Neuronal stem cell (in vitro differentiated cells): ENCODE data around the gene GNL3.

Source experiments
- DNase-seq: peaks from one replicate; pipeline ENCODE4 v3.0.0-alpha.2; 2013; ENCODE audit warnings: low spot score
- H2AFZ ChIP-seq: one replicate; pipeline ENCODE4 v1.6.1; 2013; ENCODE audit warnings: mild to moderate bottlenecking, low read length, inconsistent platforms
- H2AK5ac ChIP-seq: 2 replicates; pipeline ENCODE4 v1.6.1; 2013; ENCODE audit warnings: low read depth, mild to moderate bottlenecking, inconsistent platforms, low read length, moderate library complexity, mixed read lengths
- H2BK120ac ChIP-seq: 2 replicates; pipeline ENCODE4 v1.6.1; 2013; ENCODE audit warnings: low read depth, mild to moderate bottlenecking, inconsistent platforms, low read length, moderate library complexity, mixed read lengths
- H2BK12ac ChIP-seq: one replicate; pipeline ENCODE4 v1.6.1; 2013; ENCODE audit warnings: low read length, inconsistent platforms
- H2BK15ac ChIP-seq: 2 replicates; pipeline ENCODE4 v1.6.1; 2013; ENCODE audit warnings: mild to moderate bottlenecking, low read length, inconsistent platforms, mixed read lengths
- H2BK5ac ChIP-seq: one replicate; pipeline ENCODE4 v1.6.1; 2013; ENCODE audit warnings: inconsistent platforms, mild to moderate bottlenecking, low read length, moderate library complexity
- H3K14ac ChIP-seq: one replicate; pipeline ENCODE4 v1.6.1; 2013; ENCODE audit warnings: low read length, inconsistent platforms
- H3K18ac ChIP-seq: 2 replicates; pipeline ENCODE4 v1.6.1; 2013; ENCODE audit warnings: low read length, inconsistent platforms
- H3K23ac ChIP-seq: 2 replicates; pipeline ENCODE4 v1.6.1; 2013; ENCODE audit warnings: low read depth, mild to moderate bottlenecking, mixed read lengths, low read length, inconsistent platforms; ENCODE audit not compliant: poor library complexity
- H3K27ac ChIP-seq: replicated peaks from 3 replicates; pipeline ENCODE4 v1.5.1; 2013; ENCODE audit warnings: low read length, inconsistent platforms
- H3K27me3 ChIP-seq, 3 experiments: 2 replicates each; pipeline ENCODE4 v1.6.1; 2013; ENCODE audit warnings: low read length in 3 of 3, mild to moderate bottlenecking in 2 of 3, inconsistent platforms in 1 of 3, low read depth in 1 of 3, mixed read lengths in 1 of 3, moderate library complexity in 1 of 3; ENCODE audit not compliant: control insufficient read depth in 3 of 3, insufficient read depth in 3 of 3
- H3K36me3 ChIP-seq, 2 donors: replicated peaks in 1 of 2; 2 replicates each; pipeline ENCODE4 v1.6.1; 2013; ENCODE audit warnings: low read length in 2 of 2; ENCODE audit not compliant: control insufficient read depth in 2 of 2, insufficient read depth in 2 of 2
- H3K4ac ChIP-seq: 2 replicates; pipeline ENCODE4 v1.6.1; 2013; ENCODE audit warnings: inconsistent platforms, mild to moderate bottlenecking, low read length, moderate library complexity
- H3K4me1 ChIP-seq, 2 donors: 1 replicate in 1 of 2; 2 replicates in 1 of 2; pipeline ENCODE4 v1.6.1; 2013; ENCODE audit warnings: low read length in 2 of 2, low read depth in 1 of 2; ENCODE audit not compliant: control insufficient read depth in 2 of 2, insufficient read depth in 1 of 2
- H3K4me2 ChIP-seq: one replicate; pipeline ENCODE4 v1.6.1; 2013; ENCODE audit warnings: mild to moderate bottlenecking, low read length, inconsistent platforms; ENCODE audit not compliant: insufficient read depth, poor library complexity, severe bottlenecking
- H3K4me3 ChIP-seq, 2 donors: 2 replicates each; pipeline ENCODE4 v1.5.1; 2013; ENCODE audit warnings: low read length in 2 of 2, mild to moderate bottlenecking in 2 of 2, inconsistent platforms in 1 of 2, moderate library complexity in 1 of 2
- H3K79me1 ChIP-seq: one replicate; pipeline ENCODE4 v1.6.1; 2013; ENCODE audit warnings: low read depth, mild to moderate bottlenecking, inconsistent platforms, low read length, moderate library complexity
- H3K9ac ChIP-seq: one replicate; pipeline ENCODE4 v1.6.1; 2013; ENCODE audit warnings: mild to moderate bottlenecking, low read depth, low read length, inconsistent platforms; ENCODE audit not compliant: poor library complexity
- H3K9me3 ChIP-seq, 2 donors: replicated peaks in 1 of 2; 2 replicates each; pipeline versions ENCODE3 to v1.6.1; 2013; ENCODE audit warnings: low read length in 2 of 2, mild to moderate bottlenecking in 2 of 2, inconsistent platforms in 1 of 2, low read depth in 1 of 2, mixed read lengths in 1 of 2, moderate library complexity in 1 of 2; ENCODE audit not compliant: control insufficient read depth in 2 of 2, insufficient read depth in 1 of 2
- H4K8ac ChIP-seq: one replicate; pipeline ENCODE4 v1.6.1; 2013; ENCODE audit warnings: low read depth, mild to moderate bottlenecking, inconsistent platforms, low read length, moderate library complexity
- H4K91ac ChIP-seq: one replicate; pipeline ENCODE4 v1.6.1; 2013; ENCODE audit warnings: low read length, low read depth, mild to moderate bottlenecking, inconsistent platforms; ENCODE audit not compliant: poor library complexity
- WGBS, 2 donors: extraction: QIAGEN DNeasy Blood & Tissue Kit; methylation state at CpG; one replicate each; pipeline ENCODE4 v1.1.7; 2013; ENCODE audit warnings: missing lambda C conversion rate in 2 of 2, mixed read lengths in 1 of 2; ENCODE audit not compliant: insufficient read length in 2 of 2, insufficient replicate concordance in 1 of 2; ENCODE audit errors: extremely low coverage in 2 of 2; 5-methylcytosine and 5-hydroxymethylcytosine counted together

Gene GNL3

GRCh38 chr3:52693071-52693470 is 7.2 kb downstream of the GNL3 start:
- no peak overlapping the region for H2AFZ ChIP-seq
- H3K18ac ChIP-seq, result no peak overlapping the region
- H3K4ac ChIP-seq, result no peak overlapping the region
- no peak overlapping the region for H3K9ac ChIP-seq
- H3K9me3 ChIP-seq, result no peaks in the 10 kb centered on the region
- no peak overlapping the region for H2AK5ac ChIP-seq
- no peak overlapping the region for H2BK120ac ChIP-seq
- no peak overlapping the region for H3K4me3 ChIP-seq
- peaks cover 55 to 98% of the 10 kb centered on the region in 2 donors for H3K36me3 ChIP-seq
- H3K4me1 ChIP-seq, result no peaks in the 10 kb centered on the region
- H3K27me3 ChIP-seq, result no peaks in the 10 kb centered on the region
- H2BK5ac ChIP-seq, result no peak overlapping the region
- no peak for DNase-seq
- no peak overlapping the region for H4K8ac ChIP-seq
- H3K4me2 ChIP-seq, result no peak overlapping the region
- H3K27ac ChIP-seq, result no peak overlapping the region
- H3K14ac ChIP-seq, result no peak overlapping the region
- H2BK15ac ChIP-seq, result no peak overlapping the region
- no peak overlapping the region for H2BK12ac ChIP-seq
- H3K23ac ChIP-seq, result no peak overlapping the region
- no peak overlapping the region for H4K91ac ChIP-seq
- no peaks in the 10 kb centered on the region for H3K79me1 ChIP-seq

DNA sequence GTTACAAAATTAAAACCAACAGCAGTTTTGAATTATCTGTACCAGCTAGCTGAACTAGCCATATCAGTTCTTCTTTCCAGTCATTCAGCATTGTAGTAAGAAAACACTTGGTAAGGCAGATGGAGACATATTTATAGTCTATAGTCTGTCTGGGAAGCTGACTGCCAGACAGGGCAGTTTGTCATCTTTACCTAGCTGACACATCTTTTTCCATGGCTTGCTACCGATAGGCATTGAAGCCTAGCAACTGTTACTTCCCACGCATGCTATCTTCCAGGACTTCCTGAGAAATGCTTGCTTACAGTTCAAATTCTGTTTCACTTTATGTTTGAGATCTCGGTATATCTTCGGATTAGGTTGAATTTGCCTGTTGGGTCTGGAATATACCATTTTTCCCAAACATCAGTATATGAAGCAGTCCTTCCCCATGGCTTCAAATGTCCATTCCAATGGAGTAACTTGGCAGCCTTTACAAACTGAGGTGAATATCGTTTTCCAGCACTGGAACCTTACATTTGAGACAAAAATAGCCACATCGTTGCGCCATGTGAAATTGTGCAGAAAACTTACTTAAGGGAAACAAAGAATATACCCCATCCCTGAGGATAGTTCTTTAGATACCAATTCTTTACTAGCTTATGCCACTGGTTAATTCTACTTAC is 8.8 kb downstream of the GNL3 start:
- Histone ChIP-seq H3K36me3 (peaks cover 43 to 95% of the 10 kb centered on the region in 2 donors), H3K27ac (no peak overlapping the region), H3K4ac (no peak overlapping the region), H2AFZ (no peak overlapping the region), H3K9ac (no peak overlapping the region), H3K14ac (no peak overlapping the region), H2BK12ac (no peak overlapping the region), H4K91ac (no peak overlapping the region), H3K23ac (no peak overlapping the region), H3K79me1 (no peaks in the 10 kb centered on the region), H4K8ac (no peak overlapping the region), H3K27me3 (no peaks in the 10 kb centered on the region), H2BK5ac (no peak overlapping the region), H3K4me1 (no peaks in the 10 kb centered on the region), H3K4me3 (no peak overlapping the region), H2BK120ac (no peak overlapping the region), H3K18ac (no peak overlapping the region), H2AK5ac (no peak overlapping the region), H3K9me3 (no peaks in the 10 kb centered on the region), H3K4me2 (no peak overlapping the region), H2BK15ac (no peak overlapping the region)
- WGBS, 2 donors, result no CpG with 5 or more reads among the region's 7 CpGs
- no peak for DNase-seq

DNA sequence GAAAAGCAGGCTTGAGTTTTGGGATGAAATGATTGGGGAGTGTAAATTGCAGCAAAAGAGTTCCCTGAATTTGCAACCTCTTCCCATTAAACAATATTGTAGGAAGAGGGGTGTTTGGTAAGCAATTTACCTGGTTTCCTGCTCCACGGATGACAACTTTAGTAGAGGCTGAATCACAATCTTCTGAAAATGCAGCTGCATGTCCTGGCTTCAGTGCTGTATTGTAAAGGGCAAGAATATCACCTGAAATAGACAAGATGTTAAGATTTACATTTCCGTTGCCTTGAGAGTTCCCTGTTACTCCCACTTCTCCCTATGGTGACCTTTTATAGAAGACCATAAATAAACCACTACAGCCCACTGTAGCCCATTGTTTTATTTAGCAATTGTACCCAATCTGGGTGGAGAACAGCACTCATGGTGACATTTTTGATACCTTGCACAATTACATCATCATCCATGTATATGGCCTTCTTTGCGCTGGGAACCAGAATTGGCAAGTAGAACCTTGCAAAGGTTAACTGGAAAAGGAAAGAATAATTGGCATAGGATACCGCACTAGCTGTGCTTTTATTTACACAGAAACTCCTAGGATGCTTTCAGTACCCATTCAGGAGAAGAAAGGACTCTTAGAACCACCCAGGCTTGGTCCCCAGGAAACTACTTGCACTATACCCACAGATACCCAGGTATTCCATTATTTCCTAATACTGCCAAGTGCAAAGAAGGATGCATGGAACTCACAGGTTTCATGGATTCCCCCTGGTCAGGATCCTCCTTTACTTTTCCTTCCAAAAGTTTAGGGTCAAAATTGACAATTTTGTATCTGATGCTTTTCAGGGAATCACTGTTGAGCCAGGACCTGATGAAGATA is 10.2 kb downstream of the GNL3 start:
- no peak overlapping the region for H2AK5ac ChIP-seq
- no peak overlapping the region for H3K4me2 ChIP-seq
- no peaks in the 10 kb centered on the region for H3K4me1 ChIP-seq
- H3K36me3 ChIP-seq, result peaks cover 34 to 89% of the 10 kb centered on the region in 2 donors
- H3K27ac ChIP-seq, result no peak overlapping the region
- H4K91ac ChIP-seq, result no peak overlapping the region
- H3K4me3 ChIP-seq, result no peak overlapping the region
- no peak overlapping the region for H2AFZ ChIP-seq
- H3K4ac ChIP-seq, result no peak overlapping the region
- H2BK120ac ChIP-seq, result no peak overlapping the region
- H4K8ac ChIP-seq, result no peak overlapping the region
- no peak overlapping the region for H3K23ac ChIP-seq
- H2BK5ac ChIP-seq, result no peak overlapping the region
- no peak overlapping the region for H3K18ac ChIP-seq
- no peak overlapping the region for H3K9ac ChIP-seq
- H3K79me1 ChIP-seq, result no peaks in the 10 kb centered on the region
- H3K9me3 ChIP-seq, result no peaks in the 10 kb centered on the region
- no peaks in the 10 kb centered on the region for H3K27me3 ChIP-seq
- no CpG with 5 or more reads among the region's 4 CpGs for WGBS, 2 donors
- no peak for DNase-seq
- no peak overlapping the region for H3K14ac ChIP-seq
- H2BK15ac ChIP-seq, result no peak overlapping the region
- H2BK12ac ChIP-seq, result no peak overlapping the region

DNA sequence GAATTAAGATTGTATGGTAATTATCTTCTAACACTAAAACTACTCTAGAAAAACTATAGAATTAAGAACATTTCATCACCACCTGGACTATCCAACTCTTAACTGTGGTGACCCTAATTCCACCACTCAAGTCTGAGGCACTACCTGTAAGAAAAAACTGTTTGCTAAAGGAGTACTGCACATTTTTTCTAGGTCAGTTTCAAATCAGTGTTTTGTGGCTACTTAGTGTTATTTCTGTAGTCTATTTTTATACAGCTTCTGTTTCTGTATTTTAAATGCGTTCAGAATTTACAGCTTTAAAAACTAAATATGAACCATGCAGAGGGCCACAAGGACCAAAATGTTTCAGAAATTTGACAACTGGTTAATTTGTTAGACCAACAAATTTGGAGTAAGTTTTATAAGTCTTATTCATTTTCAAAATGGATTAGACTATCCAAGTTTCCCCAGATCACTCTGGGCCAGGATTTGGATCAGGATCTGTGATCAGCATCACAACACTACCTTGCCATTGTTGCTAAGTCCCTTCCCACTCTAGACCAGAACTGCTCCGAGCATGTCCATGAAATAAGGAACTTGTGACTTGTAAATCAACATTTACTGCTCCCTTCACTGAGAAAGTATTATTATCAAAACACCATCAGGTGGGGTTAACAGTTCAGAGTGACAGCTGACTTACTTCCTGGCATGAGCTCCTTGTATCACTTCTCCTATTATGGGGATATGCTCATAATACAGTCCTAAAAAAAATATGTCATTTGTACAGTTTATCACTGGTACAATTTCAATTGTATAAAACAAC is 11.2 kb downstream of the GNL3 start:
- H3K79me1 ChIP-seq, result no peaks in the 10 kb centered on the region
- H4K91ac ChIP-seq, result no peak overlapping the region
- no CpG with 5 or more reads among the region's 2 CpGs for WGBS, 2 donors
- DNase-seq, result no peak
- no peak overlapping the region for H3K18ac ChIP-seq
- peaks cover 34 to 79% of the 10 kb centered on the region in 2 donors for H3K36me3 ChIP-seq
- H2AK5ac ChIP-seq, result no peak overlapping the region
- no peak overlapping the region for H2BK5ac ChIP-seq
- no peak overlapping the region for H3K9ac ChIP-seq
- no peak overlapping the region for H3K4ac ChIP-seq
- H3K4me1 ChIP-seq, result no peaks in the 10 kb centered on the region
- H3K9me3 ChIP-seq, result no peaks in the 10 kb centered on the region
- no peak overlapping the region for H3K27ac ChIP-seq
- no peak overlapping the region for H4K8ac ChIP-seq
- no peak overlapping the region for H3K23ac ChIP-seq
- no peaks in the 10 kb centered on the region for H3K27me3 ChIP-seq
- no peak overlapping the region for H2AFZ ChIP-seq
- H3K4me2 ChIP-seq, result no peak overlapping the region
- no peak overlapping the region for H3K4me3 ChIP-seq
- no peak overlapping the region for H2BK12ac ChIP-seq
- H2BK15ac ChIP-seq, result no peak overlapping the region
- no peak overlapping the region for H3K14ac ChIP-seq
- no peak overlapping the region for H2BK120ac ChIP-seq
